Activated CD8-positive, alpha-beta memory T cell treated with anti-CD3 and anti-CD28 coated beads, Interleukin-2, amount 10 ng/mL, durations not matched to agents 7 days and 5 days (primary cell): ENCODE results near the gene SPEM2. TPM values are rescaled to one million over a fixed set of nuclear protein-coding genes. Genes with fewer than 3 reads are reported as not detected.

Experiments used
- ATAC-seq: fragments of 150-1000 bp; cut with Tn5 transposase; one replicate; pipeline ENCODE4 v1.10.0; 2021; ENCODE audit warnings: moderate library complexity
- CTCF ChIA-PET: fragments of 350-600 bp; sonication (Branson Sonifier 250); formaldehyde crosslinking; loops from one replicate; lab custom pipeline; 2021; ENCODE audit warnings: antibody characterized with exemption; lab: Charles Lee
- DNase-seq: peaks from one replicate; pipeline ENCODE4 v3.0.0-alpha.2; 2020
- H3K27ac Mint-ChIP-seq: one replicate; pipeline ENCODE4 v1.8.0; 2021; ENCODE audit warnings: mild to moderate bottlenecking, mixed read lengths
- H3K27me3 Mint-ChIP-seq: one replicate; pipeline ENCODE4 v1.8.0; 2021; ENCODE audit warnings: mixed read lengths
- H3K36me3 Mint-ChIP-seq: one replicate; pipeline ENCODE4 v1.8.0; 2021; ENCODE audit warnings: mild to moderate bottlenecking, mixed read lengths
- H3K4me1 Mint-ChIP-seq: one replicate; pipeline ENCODE4 v1.8.0; 2021; ENCODE audit warnings: mixed read lengths
- H3K4me3 Mint-ChIP-seq: one replicate; pipeline ENCODE4 v1.8.0; 2021; ENCODE audit warnings: mild to moderate bottlenecking, moderate library complexity, mixed read lengths
- H3K9me3 Mint-ChIP-seq: one replicate; pipeline ENCODE4 v1.8.0; 2022; ENCODE audit warnings: low read depth, mixed read lengths
- total RNA-seq, 2 experiments: library from RNA; stranded (reverse); gene quantifications; one replicate each; pipeline ENCODE4 v1.2.3, GENCODE V29; 2021

The SPEM2 gene
- total RNA-seq, 2 experiments from 2014 or later = not detected

DNA sequence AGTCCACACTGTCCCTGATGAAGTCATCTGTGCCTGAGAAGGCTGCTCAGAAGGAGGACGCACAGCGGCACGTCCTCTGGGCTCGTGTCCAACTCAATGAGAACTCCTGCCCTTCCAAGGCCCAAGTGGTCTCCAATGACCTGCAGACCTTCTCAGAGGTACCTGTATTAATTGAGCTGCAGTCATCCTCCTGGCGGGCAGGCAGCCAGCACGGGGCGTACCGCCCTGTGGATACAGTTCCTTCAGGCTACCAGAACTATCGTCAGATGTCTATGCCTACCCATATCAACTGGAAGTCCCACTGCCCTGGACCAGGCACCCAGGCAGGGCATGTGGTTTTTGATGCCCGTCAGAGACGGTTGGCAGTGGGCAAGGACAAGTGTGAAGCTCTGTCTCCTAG lies 6.9 kb downstream of the SPEM2 start:
- CTCF ChIA-PET = interaction anchor here (1.0 kb wide), 1 partner anchor 28 kb away, joined by 3 read pairs; the partner anchor contains the start of gene TMEM256
- Mint-ChIP-seq H3K27me3 (no peaks in the 10 kb centered on the region), H3K27ac (no peak overlapping the region), H3K9me3 (no peaks in the 10 kb centered on the region), H3K4me3 (no peak overlapping the region), H3K36me3 (no peaks in the 10 kb centered on the region), H3K4me1 (peaks cover 20% of the 10 kb centered on the region)
- no peak for DNase-seq
- no peak for ATAC-seq

DNA sequence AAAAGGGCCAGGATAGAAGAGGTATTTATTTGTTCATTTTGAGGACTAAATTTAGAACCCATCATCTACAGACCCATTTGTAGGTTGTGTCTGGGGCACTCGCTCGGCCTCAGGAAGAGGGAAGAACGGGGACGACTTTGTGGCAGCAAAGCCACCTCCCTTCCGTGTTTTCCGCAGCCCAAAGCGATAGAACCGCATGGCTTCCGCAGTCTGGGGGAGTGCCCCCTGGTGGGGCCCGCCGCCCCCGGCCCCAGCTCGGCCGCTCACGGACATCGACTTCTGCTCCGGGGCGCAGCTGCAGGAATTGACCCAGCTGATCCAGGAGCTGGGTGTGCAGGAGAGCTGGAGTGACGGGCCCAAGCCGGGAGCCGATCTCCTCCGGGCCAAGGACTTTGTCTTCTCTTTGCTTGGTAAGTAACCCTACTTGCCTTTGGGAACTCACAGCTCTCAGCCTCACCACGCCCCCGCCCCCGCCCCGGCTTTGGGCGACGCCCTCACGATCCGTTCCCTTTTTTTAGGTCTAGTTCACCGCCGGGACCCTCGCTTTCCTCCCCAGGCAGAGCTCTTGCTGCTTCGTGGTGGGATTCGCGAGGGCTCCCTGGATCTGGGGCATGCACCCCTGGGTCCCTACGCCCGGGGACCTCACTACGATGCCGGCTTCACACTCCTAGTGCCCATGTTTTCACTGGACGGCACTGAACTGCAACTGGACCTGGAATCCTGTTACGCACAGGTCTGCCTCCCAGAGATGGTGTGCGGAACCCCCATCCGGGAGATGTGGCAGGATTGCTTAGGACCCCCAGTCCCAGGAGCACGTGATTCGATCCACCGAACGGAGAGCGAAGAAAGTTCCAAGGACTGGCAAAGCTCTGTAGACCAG lies 10.5 kb downstream of the SPEM2 start:
- DNase-seq = peak; percentile 79

DNA sequence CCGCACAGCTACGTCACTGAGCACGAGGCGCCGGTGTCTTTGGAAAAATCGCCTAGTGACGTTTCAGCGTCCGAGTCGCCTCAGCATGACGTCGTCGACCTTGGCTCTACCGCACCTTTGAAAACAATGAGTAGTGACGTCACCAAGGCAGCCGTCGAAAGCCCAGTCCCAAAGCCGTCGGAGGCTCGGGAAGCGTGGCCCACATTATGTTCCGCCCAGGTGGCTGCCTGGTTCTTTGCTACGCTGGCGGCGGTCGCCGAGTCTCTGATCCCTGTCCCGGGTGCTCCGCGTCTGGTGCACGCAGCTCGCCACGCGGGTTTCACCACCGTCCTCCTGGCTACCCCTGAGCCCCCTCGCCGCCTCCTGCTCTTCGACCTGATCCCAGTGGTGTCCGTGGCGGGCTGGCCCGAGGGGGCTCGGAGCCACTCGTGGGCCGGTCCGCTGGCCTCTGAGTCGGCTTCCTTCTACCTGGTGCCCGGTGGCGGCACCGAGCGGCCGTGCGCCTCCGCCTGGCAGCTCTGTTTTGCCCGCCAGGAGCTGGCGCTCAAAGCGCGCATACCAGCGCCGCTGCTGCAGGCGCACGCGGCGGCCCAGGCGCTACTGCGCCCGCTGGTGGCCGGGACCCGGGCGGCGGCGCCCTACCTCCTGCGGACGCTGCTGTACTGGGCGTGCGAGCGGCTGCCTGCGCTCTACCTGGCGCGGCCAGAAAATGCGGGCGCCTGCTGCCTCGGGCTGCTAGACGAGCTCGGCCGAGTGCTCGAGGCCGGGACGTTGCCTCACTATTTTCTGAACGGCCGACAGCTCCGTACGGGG lies 11.3 kb downstream of the SPEM2 start:
- DNase-seq (peak; percentile 87), ATAC-seq (peak; percentile 71)
- Mint-ChIP-seq H3K27ac (peak overlapping the region; percentile 97), H3K27me3 (peaks cover 21% of the 10 kb centered on the region), H3K36me3 (peaks cover 11% of the 10 kb centered on the region), H3K9me3 (no peaks in the 10 kb centered on the region), H3K4me3 (peak overlapping the region; percentile 86), H3K4me1 (peaks cover 48% of the 10 kb centered on the region)
- CTCF ChIA-PET = interaction anchor here (0.8 to 5.3 kb wide), 53 partner anchors 9 to 408 kb away, joined by 3 to 88 read pairs (median 5); partner anchors contain the start of genes ACAP1, CHRNB1, FXR2 and NEURL4

More for the DNA sequence above, 10.5 kb downstream of the SPEM2 start:
- Mint-ChIP-seq H3K27me3 (peaks cover 18% of the 10 kb centered on the region), H3K27ac (peak overlapping the region; percentile 97), H3K9me3 (no peaks in the 10 kb centered on the region), H3K4me3 (peak overlapping the region; percentile 86), H3K4me1 (peaks cover 48% of the 10 kb centered on the region), H3K36me3 (peaks cover 11% of the 10 kb centered on the region)
- peak; percentile 38 for ATAC-seq
- CTCF ChIA-PET = interaction anchor here (0.9 to 5.3 kb wide), 43 partner anchors 9 to 409 kb away, joined by 3 to 88 read pairs (median 6); partner anchors contain the start of genes ACAP1, CHRNB1, NEURL4 and NLGN2

DNA sequence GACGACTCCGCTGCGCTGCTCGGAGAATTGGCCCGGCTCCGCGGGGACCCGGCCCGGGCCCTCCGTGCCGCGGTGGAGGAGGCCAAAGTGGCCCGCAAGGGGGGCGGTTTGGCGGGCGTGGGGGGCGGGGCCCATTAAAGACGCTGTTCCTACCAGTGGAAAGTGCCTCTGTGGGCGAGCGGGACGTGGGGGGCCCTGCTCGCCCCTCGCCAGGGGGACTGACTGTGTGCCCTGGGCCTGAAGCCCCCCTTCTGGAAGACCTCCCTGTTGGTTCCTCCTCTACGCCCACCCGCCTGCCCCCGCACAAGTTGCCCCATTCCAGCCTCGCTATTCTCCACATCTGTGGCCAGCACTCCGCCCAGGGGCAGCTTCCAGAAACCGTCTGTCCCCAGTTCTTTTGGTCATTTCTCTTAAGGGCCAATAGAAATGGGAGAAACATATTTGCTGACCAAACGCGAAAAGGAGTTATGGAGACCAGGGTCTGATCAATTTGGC lies 12.0 kb downstream of the SPEM2 start:
- H3K9me3 Mint-ChIP-seq = no peaks in the 10 kb centered on the region
- ATAC-seq = no peak
- H3K4me3 Mint-ChIP-seq = peak overlapping the region; percentile 86

DNA sequence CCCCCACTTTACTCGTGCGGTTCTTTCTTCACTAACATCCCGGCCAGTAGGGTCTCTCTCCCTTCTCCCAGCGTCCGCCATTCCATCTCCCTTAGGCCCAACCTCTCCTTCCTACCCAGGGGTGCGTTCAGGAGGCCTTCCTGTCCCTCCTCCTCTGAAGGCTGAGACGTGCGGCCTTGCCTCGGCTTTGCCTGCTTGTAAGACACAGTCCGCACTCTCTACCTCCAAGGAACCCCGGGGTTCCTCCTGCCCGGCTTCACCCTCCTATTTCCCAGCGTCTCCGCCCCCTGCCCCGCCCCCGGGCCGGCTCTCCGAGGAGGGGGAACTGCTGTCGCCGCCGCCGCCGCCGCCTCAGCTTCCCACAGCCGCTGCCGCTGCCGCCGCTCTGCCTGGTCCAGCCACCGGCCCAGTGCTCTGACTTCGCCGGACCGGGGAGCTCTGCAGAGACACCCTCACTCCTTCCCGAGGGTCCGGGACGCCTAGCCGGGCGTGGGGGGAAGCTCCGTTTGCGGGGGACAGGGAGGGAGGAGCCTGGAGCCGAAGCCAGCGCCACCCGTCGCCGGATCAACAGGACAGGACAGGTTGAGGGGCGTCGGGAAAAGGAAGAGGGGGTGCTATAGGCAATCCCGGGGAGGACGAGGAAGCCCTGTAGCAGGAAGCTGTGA lies 12.7 kb downstream of the SPEM2 start:
- peaks cover 11% of the 10 kb centered on the region for H3K36me3 Mint-ChIP-seq
- H3K27ac Mint-ChIP-seq = peak overlapping the region; percentile 28
- peak; percentile 61 for DNase-seq
- no peak for ATAC-seq
- CTCF ChIA-PET = interaction anchor here (1.2 to 5.3 kb wide), 9 partner anchors 7 to 175 kb away, joined by 4 to 88 read pairs (median 32); partner anchors contain the start of genes CHRNB1, NEURL4, PLSCR3 and SENP3
- H3K4me1 Mint-ChIP-seq = peaks cover 48% of the 10 kb centered on the region
- peaks cover 28% of the 10 kb centered on the region for H3K27me3 Mint-ChIP-seq
- peak overlapping the region; percentile 64 for H3K4me3 Mint-ChIP-seq
- no peaks in the 10 kb centered on the region for H3K9me3 Mint-ChIP-seq

More for the DNA sequence above, 12.0 kb downstream of the SPEM2 start:
- peaks cover 48% of the 10 kb centered on the region for H3K4me1 Mint-ChIP-seq
- H3K36me3 Mint-ChIP-seq = peaks cover 11% of the 10 kb centered on the region
- peaks cover 26% of the 10 kb centered on the region for H3K27me3 Mint-ChIP-seq
- peak overlapping the region; percentile 28 for H3K27ac Mint-ChIP-seq
- CTCF ChIA-PET = interaction anchor here (0.8 to 5.3 kb wide), 45 partner anchors 8 to 249 kb away, joined by 3 to 88 read pairs (median 6); partner anchors contain the start of genes ACAP1, CHRNB1, FXR2 and NEURL4
- no peak for DNase-seq

DNA sequence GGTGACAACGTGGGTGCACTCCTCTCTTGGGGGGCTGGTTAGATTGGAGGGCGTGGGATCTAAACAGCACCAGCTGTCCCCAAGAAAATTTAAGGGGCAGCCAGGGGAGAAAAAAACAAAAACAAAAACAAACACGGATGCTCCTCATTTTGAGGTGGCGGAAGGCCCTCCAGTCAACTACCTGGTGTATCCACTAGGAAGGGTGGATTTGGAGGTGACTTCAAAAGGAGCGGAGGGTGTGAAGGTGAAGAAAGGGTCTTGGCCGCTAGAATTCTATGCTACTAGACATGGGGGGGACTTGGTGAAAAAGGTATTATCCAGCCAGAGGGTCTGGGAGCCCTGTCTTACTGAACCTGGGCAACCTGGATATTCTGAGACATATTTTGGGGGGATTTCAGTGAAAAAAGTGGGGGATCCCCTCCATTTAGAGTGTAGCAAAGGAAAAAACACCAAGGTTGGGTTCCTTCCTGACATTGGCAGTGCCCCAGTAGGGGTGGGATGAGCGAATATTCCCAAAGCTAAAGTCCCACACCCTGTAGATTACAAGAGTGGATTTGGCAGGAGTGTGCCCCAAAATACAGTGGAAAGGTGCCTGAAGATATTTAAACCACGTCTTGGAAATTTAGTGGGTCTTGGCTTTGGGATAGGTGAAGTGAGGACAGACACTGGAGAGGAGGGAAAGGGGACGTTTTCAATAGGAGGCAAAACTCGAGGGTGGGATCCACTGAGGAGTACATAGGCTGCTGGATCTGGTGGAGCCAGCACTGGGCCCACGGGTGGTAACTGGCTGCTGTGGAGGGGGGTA lies 13.4 kb downstream of the SPEM2 start:
- peaks cover 34% of the 10 kb centered on the region for H3K27me3 Mint-ChIP-seq

DNA sequence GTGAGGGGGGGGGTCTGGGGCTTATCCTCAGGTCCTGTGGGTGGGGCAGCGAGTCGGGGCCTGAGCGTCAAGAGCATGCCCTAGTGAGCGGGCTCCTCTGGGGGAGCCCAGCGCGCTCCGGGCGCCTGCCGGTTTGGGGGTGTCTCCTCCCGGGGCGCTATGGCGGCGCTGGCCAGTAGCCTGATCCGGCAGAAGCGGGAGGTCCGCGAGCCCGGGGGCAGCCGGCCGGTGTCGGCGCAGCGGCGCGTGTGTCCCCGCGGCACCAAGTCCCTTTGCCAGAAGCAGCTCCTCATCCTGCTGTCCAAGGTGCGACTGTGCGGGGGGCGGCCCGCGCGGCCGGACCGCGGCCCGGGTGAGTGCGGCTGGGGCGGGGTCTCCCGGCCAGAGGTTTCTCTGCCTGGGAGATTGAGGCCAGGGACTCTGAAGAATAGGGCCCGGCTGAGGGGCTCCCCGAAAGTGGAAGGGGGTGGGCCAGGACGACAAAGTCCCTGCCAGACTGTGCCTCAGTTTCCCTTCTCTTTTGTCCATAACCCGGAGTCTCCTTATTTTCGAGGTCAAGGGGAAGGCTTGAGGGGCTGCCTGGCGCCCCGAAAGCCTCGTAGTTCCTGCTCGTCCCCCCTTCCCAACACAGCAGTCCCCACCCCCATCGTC lies 14.2 kb downstream of the SPEM2 start, which contains the start of gene FGF11:
FGF11 (plus strand) TSS at position 51 of the 651 bp plus-strand sequence; CDS start at position 160, 109 bp downstream.
- DNase-seq (no peak), ATAC-seq (no peak)
- Mint-ChIP-seq H3K36me3 (peaks cover 11% of the 10 kb centered on the region), H3K27me3 (peaks cover 42% of the 10 kb centered on the region), H3K27ac (peak within 1 kb of the TSS; percentile 47), H3K9me3 (no peaks in the 10 kb centered on the region), H3K4me3 (peak within 1 kb of the TSS; percentile 78), H3K4me1 (peaks cover 48% of the 10 kb centered on the region)
- CTCF ChIA-PET = interaction anchor here (0.8 to 5.0 kb wide), 12 partner anchors 16 to 247 kb away, joined by 3 to 41 read pairs (median 4); partner anchors contain the start of genes PLSCR3, SENP3 and TP53

More for the DNA sequence above, 13.4 kb downstream of the SPEM2 start:
- no peak for ATAC-seq
- H3K4me3 Mint-ChIP-seq = peak overlapping the region; percentile 64
- no peak for DNase-seq
- CTCF ChIA-PET = interaction anchor here (1.0 to 5.3 kb wide), 8 partner anchors 16 to 122 kb away, joined by 3 to 88 read pairs (median 24); partner anchors contain the start of genes PLSCR3, SENP3 and TMEM95
- peaks cover 11% of the 10 kb centered on the region for H3K36me3 Mint-ChIP-seq
- no peaks in the 10 kb centered on the region for H3K9me3 Mint-ChIP-seq
- H3K4me1 Mint-ChIP-seq = peaks cover 48% of the 10 kb centered on the region
- peak overlapping the region; percentile 47 for H3K27ac Mint-ChIP-seq

DNA sequence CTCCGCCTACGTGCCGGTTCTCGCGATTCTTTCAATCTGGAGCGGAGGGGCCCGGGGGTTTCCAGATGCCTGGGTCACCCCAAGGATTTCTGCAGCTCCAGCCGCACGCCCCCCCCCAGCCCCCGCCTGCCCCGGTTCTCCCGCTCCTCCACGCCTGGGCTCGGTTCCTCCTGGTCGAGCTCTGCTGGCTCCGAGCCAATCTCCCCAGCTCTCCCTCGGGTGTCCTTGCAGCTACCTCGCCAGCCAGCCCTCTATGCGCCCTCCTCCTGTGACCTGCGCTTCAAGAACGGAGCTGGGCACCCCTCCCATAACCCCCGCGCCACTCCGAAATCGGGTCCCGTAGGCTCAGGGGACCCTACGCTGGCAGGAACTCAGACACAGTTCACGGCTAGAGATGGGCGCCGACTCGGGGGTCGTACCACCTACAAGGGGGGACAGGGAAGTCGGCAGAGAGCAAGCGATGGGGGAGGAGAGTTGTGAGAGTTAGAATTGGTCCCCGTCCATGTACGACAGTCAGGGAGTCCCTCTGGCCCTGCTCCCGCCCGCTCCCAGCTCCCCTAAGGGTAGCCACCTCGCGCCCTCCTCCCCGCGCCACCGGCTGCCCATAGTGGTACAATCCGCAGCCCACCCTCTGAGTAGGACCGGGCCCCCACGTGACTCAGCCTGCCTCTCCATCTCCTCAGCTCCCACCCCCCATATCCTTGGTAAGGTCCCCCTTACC lies 14.9 kb downstream of the SPEM2 start:
- Mint-ChIP-seq H3K4me3 (peak overlapping the region; percentile 78), H3K9me3 (no peaks in the 10 kb centered on the region), H3K36me3 (peaks cover 11% of the 10 kb centered on the region), H3K4me1 (peaks cover 49% of the 10 kb centered on the region), H3K27ac (peak overlapping the region; percentile 43), H3K27me3 (peaks cover 47% of the 10 kb centered on the region)
- no peak for ATAC-seq
- CTCF ChIA-PET = interaction anchor here (0.8 to 2.7 kb wide), 12 partner anchors 15 to 246 kb away, joined by 3 to 12 read pairs (median 4); partner anchors contain the start of genes PLSCR3, SENP3 and TP53
- DNase-seq = peak; percentile 69

DNA sequence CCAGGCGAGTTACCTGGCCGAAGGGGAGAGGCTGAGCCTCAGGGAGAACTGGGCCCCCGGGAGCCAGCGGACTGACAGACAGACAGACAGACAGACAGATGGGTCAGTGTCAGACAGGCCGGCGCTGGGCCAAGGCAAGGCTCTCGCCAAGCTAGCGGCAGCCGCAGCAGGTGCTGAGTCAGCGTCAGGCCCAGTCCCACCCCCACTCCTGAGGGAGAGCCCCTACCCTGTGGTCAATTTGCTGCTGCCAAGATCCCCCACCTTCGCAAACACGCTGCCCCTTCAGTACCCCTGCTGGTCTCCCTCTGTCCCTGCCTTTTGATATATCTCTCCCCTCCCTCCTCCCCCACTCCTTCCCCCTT lies 15.4 kb downstream of the SPEM2 start:
- Mint-ChIP-seq H3K9me3 (no peaks in the 10 kb centered on the region), H3K27ac (no peak overlapping the region), H3K36me3 (peaks cover 11% of the 10 kb centered on the region), H3K27me3 (peaks cover 53% of the 10 kb centered on the region), H3K4me3 (peak overlapping the region; percentile 78), H3K4me1 (peaks cover 51% of the 10 kb centered on the region)
- DNase-seq = peak; percentile 46
- no peak for ATAC-seq
- CTCF ChIA-PET = interaction anchor here (0.8 to 2.7 kb wide), 10 partner anchors 14 to 247 kb away, joined by 3 to 13 read pairs (median 6); partner anchors contain the start of genes FXR2, SENP3 and TP53

DNA sequence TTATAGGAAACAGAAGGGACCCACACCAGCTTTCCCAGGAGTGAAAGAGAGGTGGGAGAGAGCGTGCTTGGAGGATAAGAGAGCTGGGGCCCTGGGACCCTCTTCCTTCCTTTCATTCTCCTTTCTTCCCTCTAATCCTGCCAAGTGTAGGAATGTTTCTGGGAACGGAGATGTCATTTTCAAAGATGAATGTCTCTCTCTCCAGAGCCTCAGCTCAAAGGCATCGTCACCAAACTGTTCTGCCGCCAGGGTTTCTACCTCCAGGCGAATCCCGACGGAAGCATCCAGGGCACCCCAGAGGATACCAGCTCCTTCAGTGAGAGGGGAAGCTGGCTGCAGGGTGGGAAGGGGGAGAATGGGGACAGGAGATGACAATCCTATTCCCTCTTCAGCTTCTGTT lies 15.8 kb downstream of the SPEM2 start:
- Mint-ChIP-seq H3K27me3 (peaks cover 57% of the 10 kb centered on the region), H3K36me3 (peaks cover 11% of the 10 kb centered on the region), H3K4me3 (no peak overlapping the region), H3K27ac (no peak overlapping the region), H3K9me3 (no peaks in the 10 kb centered on the region), H3K4me1 (peaks cover 50% of the 10 kb centered on the region)
- no peak for DNase-seq
- no peak for ATAC-seq
- CTCF ChIA-PET = interaction anchor here (0.8 to 2.7 kb wide), 7 partner anchors 14 to 246 kb away, joined by 4 to 13 read pairs (median 9); partner anchors contain the start of genes FXR2, SENP3 and TP53
